Measurements from ENCODE around the gene BAZ2A.
"Not testable (repeated sequence)": the region's sequence is repeated elsewhere in the genome, so short reads cannot be mapped to it uniquely, and the experiment has no call there.

The BAZ2A gene
- 196 reads per million, percentile 92 among the genes with 10 or more reads in this experiment for total RNA-seq

GRCh38 chr12:56630180-56630632, at the start of gene BAZ2A:
Gene BAZ2A (minus strand): TSS chr12:56630326. CDS start chr12:56617530, 12,796 bp downstream.
- peak; percentile 78 for DNase-seq

- DNase-seq, result no peak
Observed at GRCh38 chr12:56678852-56679251, 48.7 kb upstream of the BAZ2A start.

GRCh38 chr12:56677680-56678079, 47.6 kb upstream of the BAZ2A start:
- DNase-seq, result no peak

GRCh38 chr12:56676851-56677580, 46.9 kb upstream of the BAZ2A start:
- no peak for DNase-seq

GRCh38 chr12:56671608-56672007, 41.5 kb upstream of the BAZ2A start:
- no peak for DNase-seq

GRCh38 chr12:56670836-56671235, 40.7 kb upstream of the BAZ2A start:
- no peak for DNase-seq

- no peak for DNase-seq
Observed at GRCh38 chr12:56668197-56668457, 38.0 kb upstream of the BAZ2A start.

- DNase-seq, result no peak
Observed at GRCh38 chr12:56661979-56662638, 32.0 kb upstream of the BAZ2A start.

- no peak for DNase-seq
Observed at GRCh38 chr12:56661560-56661959, 31.4 kb upstream of the BAZ2A start.

GRCh38 chr12:56658921-56659320, 28.8 kb upstream of the BAZ2A start:
- no peak for DNase-seq

- no peak for DNase-seq
Observed at GRCh38 chr12:56657416-56658379, 27.6 kb upstream of the BAZ2A start.

- DNase-seq, result not testable (repeated sequence)
Observed at GRCh38 chr12:56653781-56654180, 23.7 kb upstream of the BAZ2A start.

- DNase-seq, result not testable (repeated sequence)
Observed at GRCh38 chr12:56648023-56648422, 17.9 kb upstream of the BAZ2A start.

GRCh38 chr12:56645717-56646446, 15.8 kb upstream of the BAZ2A start, which contains the start of gene ATP5F1B:
Gene ATP5F1B (minus strand): TSS chr12:56645984. CDS start chr12:56645963, 21 bp downstream.
- DNase-seq, result peak; percentile 91

- DNase-seq, result no peak
Observed at GRCh38 chr12:56645201-56645716, 15.1 kb upstream of the BAZ2A start.

- DNase-seq, result no peak
Observed at GRCh38 chr12:56644654-56645053, 14.5 kb upstream of the BAZ2A start.

GRCh38 chr12:56641219-56641618, 11.1 kb upstream of the BAZ2A start:
- DNase-seq, result no peak

GRCh38 chr12:56637621-56638020, 7.5 kb upstream of the BAZ2A start:
- no peak for DNase-seq

GRCh38 chr12:56636675-56637540, 6.8 kb upstream of the BAZ2A start:
- DNase-seq, result peak; percentile 97

GRCh38 chr12:56635806-56636674, 5.9 kb upstream of the BAZ2A start:
- DNase-seq, result peak; percentile 71
